ENCODE data around the gene SLC3A2. TPM values are rescaled to one million over a fixed set of nuclear protein-coding genes. Genes with fewer than 3 reads are reported as not detected.

The SLC3A2 gene
- total RNA-seq, 1 donor from 2014 or later, result 441 TPM

DNA sequence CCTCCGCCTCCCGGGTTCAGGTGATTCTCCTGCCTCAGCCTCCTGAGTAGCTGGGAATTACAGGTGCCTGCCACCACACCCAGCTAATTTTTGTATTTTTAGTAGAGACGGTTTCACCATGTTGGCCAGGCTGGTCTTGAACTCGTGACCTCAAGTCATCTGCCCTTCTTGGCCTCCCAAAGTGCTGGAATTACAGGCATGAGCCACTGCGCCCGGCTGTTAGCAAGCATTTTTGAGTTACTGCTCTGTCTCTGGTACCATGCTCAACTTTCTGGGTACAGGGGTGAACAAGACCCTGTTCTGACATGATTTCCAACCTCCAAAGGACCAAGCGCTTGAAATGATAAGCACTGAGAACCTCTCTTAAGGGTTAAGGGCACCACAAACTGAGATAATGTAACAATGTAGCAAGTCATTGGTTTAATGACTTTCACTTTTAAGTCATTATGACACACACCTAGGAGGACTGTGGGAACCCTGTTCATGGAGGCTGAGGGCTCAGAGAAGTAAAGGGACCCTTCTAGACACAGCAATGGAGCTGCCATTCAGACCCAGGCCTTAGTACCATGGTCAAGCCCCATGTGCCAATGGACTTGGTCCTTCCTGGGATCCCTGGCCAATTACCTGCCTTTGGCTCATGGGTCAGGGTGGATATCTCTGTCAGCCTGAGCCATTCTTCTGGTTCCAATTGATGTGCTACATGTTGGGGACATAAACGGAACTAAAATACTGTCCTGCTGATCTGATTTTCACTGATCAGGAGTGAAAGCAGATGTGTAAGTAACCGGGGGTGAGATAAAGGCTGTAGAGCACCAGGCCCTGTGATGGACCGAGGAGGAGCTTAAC, 11.6 kb downstream of the SLC3A2 start:
- peaks cover 2% of the 10 kb centered on the region for H3K36me3 ChIP-seq (ENCODE audit: control insufficient read depth, insufficient read depth, low read length)
- no peak overlapping the region for H3K4me3 ChIP-seq (ENCODE audit: low read depth, low read length)
- H3K27me3 ChIP-seq (ENCODE audit: control insufficient read depth, insufficient read depth, low read length), result no peaks in the 10 kb centered on the region
- no peak for DNase-seq (ENCODE audit: low read depth)
- TF ChIP-seq, protein P1, sequence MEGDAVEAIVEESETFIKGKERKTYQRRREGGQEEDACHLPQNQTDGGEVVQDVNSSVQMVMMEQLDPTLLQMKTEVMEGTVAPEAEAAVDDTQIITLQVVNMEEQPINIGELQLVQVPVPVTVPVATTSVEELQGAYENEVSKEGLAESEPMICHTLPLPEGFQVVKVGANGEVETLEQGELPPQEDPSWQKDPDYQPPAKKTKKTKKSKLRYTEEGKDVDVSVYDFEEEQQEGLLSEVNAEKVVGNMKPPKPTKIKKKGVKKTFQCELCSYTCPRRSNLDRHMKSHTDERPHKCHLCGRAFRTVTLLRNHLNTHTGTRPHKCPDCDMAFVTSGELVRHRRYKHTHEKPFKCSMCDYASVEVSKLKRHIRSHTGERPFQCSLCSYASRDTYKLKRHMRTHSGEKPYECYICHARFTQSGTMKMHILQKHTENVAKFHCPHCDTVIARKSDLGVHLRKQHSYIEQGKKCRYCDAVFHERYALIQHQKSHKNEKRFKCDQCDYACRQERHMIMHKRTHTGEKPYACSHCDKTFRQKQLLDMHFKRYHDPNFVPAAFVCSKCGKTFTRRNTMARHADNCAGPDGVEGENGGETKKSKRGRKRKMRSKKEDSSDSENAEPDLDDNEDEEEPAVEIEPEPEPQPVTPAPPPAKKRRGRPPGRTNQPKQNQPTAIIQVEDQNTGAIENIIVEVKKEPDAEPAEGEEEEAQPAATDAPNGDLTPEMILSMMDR (IDR thresholded peaks at IDR 0.05; ENCODE audit: insufficient read depth, low read length, poor library complexity, severe bottlenecking), result no peak

DNA sequence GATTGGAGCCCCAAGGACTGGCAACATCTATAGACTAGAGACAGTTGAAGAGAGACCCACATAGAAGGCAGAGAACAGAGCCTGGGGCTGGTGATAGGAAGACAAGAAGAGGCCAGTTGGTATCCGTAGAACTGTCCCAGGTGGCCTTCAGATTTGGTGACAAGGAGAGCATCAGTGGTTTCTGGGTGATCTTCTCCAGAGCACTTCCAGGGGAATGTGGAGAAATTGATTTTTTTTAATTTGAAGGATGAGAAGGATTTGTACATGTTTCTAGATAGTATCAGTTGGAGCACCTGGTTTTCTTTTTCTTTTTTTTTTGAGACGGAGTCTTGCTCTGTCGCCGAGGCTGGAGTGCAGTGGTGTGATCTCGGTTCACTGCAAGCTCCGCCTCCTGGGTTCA, 14.8 kb downstream of the SLC3A2 start:
- Histone ChIP-seq H3K36me3 (ENCODE audit: control insufficient read depth, insufficient read depth, low read length) (no peaks in the 10 kb centered on the region), H3K27me3 (ENCODE audit: control insufficient read depth, insufficient read depth, low read length) (peaks cover 2% of the 10 kb centered on the region), H3K4me3 (ENCODE audit: low read depth, low read length) (no peak overlapping the region)
- no peak for DNase-seq (ENCODE audit: low read depth)
- TF ChIP-seq, protein P1 (IDR thresholded peaks at IDR 0.05; ENCODE audit: insufficient read depth, low read length, poor library complexity, severe bottlenecking), result no peak

DNA sequence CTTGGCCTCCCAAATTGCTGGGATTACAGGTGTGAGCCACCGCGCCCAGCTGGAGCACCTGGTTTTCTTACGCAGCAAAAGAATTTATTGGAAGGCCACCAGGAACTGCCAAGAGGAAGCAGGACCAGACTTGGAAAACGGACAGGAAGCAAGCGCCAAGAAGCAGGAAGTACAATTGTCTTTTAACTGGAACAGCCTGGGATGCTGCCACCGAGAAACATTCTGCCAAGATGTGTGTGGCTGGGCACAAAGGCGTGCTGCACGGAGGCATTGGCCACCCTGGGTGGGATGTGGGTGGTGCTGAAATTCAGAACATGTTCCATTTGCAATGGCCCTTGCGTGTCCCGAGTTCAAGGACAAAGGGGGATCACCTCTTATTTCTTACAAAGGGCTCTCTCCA, 15.4 kb downstream of the SLC3A2 start:
- Histone ChIP-seq H3K4me3 (ENCODE audit: low read depth, low read length) (no peak overlapping the region), H3K36me3 (ENCODE audit: control insufficient read depth, insufficient read depth, low read length) (no peaks in the 10 kb centered on the region), H3K27me3 (ENCODE audit: control insufficient read depth, insufficient read depth, low read length) (peaks cover 2% of the 10 kb centered on the region)
- no peak for DNase-seq (ENCODE audit: low read depth)
- TF ChIP-seq, protein P1 (IDR thresholded peaks at IDR 0.05; ENCODE audit: insufficient read depth, low read length, poor library complexity, severe bottlenecking), result no peak

DNA sequence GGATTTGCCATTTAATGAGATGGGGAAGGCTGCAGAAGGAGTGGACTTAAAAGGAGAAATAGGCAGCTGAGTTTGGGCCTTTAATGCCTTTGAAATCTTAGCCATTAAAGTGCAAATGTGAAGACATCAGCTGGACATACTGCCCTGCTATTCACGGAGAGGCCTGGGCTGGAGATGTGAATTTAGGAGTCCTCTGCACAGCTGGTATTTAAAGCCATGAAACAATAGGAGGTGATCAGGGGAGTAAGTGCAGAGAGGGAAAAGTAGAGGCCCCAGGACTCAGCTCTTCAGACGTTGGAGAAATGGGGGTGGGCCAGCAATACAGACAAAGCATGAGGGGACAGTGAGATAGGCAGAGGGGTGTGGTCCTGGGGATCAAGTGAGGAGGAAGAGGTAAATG, 16.6 kb downstream of the SLC3A2 start:
- no peak for DNase-seq (ENCODE audit: low read depth)
- H3K4me3 ChIP-seq (ENCODE audit: low read depth, low read length), result no peak overlapping the region
- peaks cover 2% of the 10 kb centered on the region for H3K27me3 ChIP-seq (ENCODE audit: control insufficient read depth, insufficient read depth, low read length)
- H3K36me3 ChIP-seq (ENCODE audit: control insufficient read depth, insufficient read depth, low read length), result no peaks in the 10 kb centered on the region
- TF ChIP-seq, protein P1 (IDR thresholded peaks at IDR 0.05; ENCODE audit: insufficient read depth, low read length, poor library complexity, severe bottlenecking), result no peak

DNA sequence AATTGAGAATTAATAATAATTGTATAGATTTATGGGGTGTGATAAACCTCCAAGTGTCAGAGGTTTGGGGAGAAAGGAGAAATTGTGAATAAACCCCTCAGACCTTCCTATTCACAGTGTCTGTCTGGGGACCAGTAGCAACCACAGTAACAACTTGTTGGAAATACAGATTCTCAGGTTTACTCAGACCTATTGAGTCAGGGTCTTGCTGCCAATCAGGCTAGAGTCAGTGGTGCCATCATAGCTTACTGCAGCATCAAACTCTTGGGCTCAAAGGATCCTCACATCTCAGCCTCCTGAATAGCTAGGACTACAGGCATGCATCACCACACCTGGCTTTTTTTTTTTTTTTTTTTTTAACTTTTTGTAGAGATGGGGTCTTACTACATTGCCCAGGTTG, 17.3 kb downstream of the SLC3A2 start:
- TF ChIP-seq, protein P1 (IDR thresholded peaks at IDR 0.05; ENCODE audit: insufficient read depth, low read length, poor library complexity, severe bottlenecking), result no peak
- Histone ChIP-seq H3K4me3 (ENCODE audit: low read depth, low read length) (no peak overlapping the region), H3K27me3 (ENCODE audit: control insufficient read depth, insufficient read depth, low read length) (peaks cover 2% of the 10 kb centered on the region), H3K36me3 (ENCODE audit: control insufficient read depth, insufficient read depth, low read length) (no peaks in the 10 kb centered on the region)
- DNase-seq (ENCODE audit: low read depth), result no peak

DNA sequence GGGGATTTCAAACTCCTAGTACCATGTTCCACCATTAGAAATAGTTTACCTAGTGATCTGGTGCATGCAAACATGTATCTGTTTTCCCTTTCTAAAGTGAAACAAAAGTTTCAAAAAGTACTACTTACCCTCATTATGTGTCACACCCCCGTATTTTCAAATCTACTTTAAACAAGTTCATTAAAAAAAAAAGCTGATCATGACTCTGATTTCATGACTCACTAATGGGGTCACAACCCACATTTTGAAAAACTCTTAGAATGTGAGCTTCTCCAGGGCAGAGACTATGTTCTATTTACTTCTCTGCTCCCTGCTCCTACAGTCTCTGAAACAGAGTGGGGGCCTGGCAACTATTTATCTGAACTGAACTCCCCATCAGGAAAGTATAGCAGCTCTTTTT, 22.2 kb downstream of the SLC3A2 start:
- H3K27me3 ChIP-seq (ENCODE audit: control insufficient read depth, insufficient read depth, low read length), result peaks cover 10% of the 10 kb centered on the region
- TF ChIP-seq, protein P1 (IDR thresholded peaks at IDR 0.05; ENCODE audit: insufficient read depth, low read length, poor library complexity, severe bottlenecking), result no peak
- no peak overlapping the region for H3K4me3 ChIP-seq (ENCODE audit: low read depth, low read length)
- no peak for DNase-seq (ENCODE audit: low read depth)
- no peaks in the 10 kb centered on the region for H3K36me3 ChIP-seq (ENCODE audit: control insufficient read depth, insufficient read depth, low read length)
